Measurements from ENCODE around the gene IPO4. TPM values are rescaled to one million over a fixed set of nuclear protein-coding genes. Genes with fewer than 3 reads are reported as not detected.

Gene IPO4
- total and polyA plus RNA-seq, 2 experiments from 2014 or later: 34.2 to 105 TPM

DNA sequence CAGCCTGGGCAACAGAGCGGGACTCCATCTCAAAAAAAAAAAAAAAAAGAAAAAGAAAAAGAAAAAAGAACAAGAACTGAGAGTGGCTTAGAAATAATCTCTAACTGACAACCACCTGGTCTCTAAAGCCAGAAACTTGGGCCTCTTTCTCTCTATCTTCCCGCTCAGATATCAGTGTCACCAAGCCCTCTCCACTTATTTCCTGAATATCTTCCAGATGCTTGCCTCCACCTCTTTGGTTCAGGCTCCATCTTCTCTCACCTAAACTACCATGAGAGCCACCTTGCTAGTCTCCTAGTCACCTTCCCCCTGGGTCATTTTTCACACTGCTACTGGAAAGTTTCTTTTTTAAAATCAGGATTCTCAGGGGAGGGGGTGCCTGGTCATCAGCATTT is 8.4 kb upstream of the IPO4 start:
- Histone ChIP-seq H3F3A (replicated peaks; ENCODE audit: low read depth) (peaks cover 22% of the 10 kb centered on the region), H4K20me1 (replicated peaks; ENCODE audit: insufficient read depth) (no peaks in the 10 kb centered on the region; the same call in 1 of the 2 replicates), H3K79me2 (replicated peaks; ENCODE audit: insufficient read depth) (0 out of 2 replicates have a peak, but pooled peaks cover 6% of the 10 kb centered on the region), H3K4me3 (peak overlapping the region; percentile 95; the same call in 1 of the 2 replicates), H2AFZ (no peak overlapping the region), H3K4me1 (ENCODE audit: insufficient read depth) (peaks cover 6% of the 10 kb centered on the region; the same call in 1 of the 2 replicates), H3K4me2 (peak overlapping the region; percentile 90), H3K36me3 (ENCODE audit: insufficient read depth) (0 out of 2 replicates have a peak, but pooled peaks cover 10% of the 10 kb centered on the region), H3K27me3 (ENCODE audit: insufficient read depth) (no peaks in the 10 kb centered on the region), H3K9me2 (ENCODE audit: insufficient read depth) (no peaks in the 10 kb centered on the region), H3K27ac (ENCODE audit: low read depth) (no peak overlapping the region)
- Mint-ChIP-seq H3K36me3 (ENCODE audit: low read depth) (peaks cover 59% of the 10 kb centered on the region), H3K4me1 (peaks cover 31% of the 10 kb centered on the region), H3K27me3 (ENCODE audit: insufficient read depth, low read depth, poor library complexity) (peaks cover 22% of the 10 kb centered on the region), H3K9me3 (peaks cover 28% of the 10 kb centered on the region), H3K27ac (no peak overlapping the region), H3K4me3 (peak overlapping the region; percentile 91)
- DNase-seq (ENCODE audit: low spot score) (no peak), ATAC-seq (no peak)
- no peak for TF ChIP-seq NANOG (IDR thresholded peaks at IDR 0.05; ENCODE audit: borderline replicate concordance)
- TF ChIP-seq, protein P1, sequence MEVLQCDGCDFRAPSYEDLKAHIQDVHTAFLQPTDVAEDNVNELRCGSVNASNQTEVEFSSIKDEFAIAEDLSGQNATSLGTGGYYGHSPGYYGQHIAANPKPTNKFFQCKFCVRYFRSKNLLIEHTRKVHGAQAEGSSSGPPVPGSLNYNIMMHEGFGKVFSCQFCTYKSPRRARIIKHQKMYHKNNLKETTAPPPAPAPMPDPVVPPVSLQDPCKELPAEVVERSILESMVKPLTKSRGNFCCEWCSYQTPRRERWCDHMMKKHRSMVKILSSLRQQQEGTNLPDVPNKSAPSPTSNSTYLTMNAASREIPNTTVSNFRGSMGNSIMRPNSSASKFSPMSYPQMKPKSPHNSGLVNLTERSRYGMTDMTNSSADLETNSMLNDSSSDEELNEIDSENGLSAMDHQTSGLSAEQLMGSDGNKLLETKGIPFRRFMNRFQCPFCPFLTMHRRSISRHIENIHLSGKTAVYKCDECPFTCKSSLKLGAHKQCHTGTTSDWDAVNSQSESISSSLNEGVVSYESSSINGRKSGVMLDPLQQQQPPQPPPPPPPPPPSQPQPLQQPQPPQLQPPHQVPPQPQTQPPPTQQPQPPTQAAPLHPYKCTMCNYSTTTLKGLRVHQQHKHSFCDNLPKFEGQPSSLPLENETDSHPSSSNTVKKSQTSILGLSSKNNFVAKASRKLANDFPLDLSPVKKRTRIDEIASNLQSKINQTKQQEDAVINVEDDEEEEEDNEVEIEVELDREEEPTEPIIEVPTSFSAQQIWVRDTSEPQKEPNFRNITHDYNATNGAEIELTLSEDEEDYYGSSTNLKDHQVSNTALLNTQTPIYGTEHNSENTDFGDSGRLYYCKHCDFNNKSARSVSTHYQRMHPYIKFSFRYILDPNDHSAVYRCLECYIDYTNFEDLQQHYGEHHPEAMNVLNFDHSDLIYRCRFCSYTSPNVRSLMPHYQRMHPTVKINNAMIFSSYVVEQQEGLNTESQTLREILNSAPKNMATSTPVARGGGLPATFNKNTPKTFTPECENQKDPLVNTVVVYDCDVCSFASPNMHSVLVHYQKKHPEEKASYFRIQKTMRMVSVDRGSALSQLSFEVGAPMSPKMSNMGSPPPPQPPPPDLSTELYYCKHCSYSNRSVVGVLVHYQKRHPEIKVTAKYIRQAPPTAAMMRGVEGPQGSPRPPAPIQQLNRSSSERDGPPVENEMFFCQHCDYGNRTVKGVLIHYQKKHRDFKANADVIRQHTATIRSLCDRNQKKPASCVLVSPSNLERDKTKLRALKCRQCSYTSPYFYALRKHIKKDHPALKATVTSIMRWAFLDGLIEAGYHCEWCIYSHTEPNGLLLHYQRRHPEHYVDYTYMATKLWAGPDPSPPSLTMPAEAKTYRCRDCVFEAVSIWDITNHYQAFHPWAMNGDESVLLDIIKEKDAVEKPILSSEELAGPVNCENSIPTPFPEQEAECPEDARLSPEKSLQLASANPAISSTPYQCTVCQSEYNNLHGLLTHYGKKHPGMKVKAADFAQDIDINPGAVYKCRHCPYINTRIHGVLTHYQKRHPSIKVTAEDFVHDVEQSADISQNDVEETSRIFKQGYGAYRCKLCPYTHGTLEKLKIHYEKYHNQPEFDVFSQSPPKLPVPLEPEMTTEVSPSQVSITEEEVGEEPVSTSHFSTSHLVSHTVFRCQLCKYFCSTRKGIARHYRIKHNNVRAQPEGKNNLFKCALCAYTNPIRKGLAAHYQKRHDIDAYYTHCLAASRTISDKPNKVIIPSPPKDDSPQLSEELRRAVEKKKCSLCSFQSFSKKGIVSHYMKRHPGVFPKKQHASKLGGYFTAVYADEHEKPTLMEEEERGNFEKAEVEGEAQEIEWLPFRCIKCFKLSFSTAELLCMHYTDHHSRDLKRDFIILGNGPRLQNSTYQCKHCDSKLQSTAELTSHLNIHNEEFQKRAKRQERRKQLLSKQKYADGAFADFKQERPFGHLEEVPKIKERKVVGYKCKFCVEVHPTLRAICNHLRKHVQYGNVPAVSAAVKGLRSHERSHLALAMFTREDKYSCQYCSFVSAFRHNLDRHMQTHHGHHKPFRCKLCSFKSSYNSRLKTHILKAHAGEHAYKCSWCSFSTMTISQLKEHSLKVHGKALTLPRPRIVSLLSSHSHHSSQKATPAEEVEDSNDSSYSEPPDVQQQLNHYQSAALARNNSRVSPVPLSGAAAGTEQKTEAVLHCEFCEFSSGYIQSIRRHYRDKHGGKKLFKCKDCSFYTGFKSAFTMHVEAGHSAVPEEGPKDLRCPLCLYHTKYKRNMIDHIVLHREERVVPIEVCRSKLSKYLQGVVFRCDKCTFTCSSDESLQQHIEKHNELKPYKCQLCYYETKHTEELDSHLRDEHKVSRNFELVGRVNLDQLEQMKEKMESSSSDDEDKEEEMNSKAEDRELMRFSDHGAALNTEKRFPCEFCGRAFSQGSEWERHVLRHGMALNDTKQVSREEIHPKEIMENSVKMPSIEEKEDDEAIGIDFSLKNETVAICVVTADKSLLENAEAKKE (CRISPR knock-in tag; IDR thresholded peaks at IDR 0.05): no peak
- no peak for TF ChIP-seq CREB1 (CRISPR knock-in tag; IDR thresholded peaks at IDR 0.05; ENCODE audit: low read depth)
- TF ChIP-seq ZNF114 (CRISPR knock-in tag; IDR thresholded peaks at IDR 0.05): no peak
- no peak for TF ChIP-seq STAT1 (IDR thresholded peaks at IDR 0.05; ENCODE audit: unreplicated experiment)
- TF ChIP-seq EZH2 (IDR thresholded peaks at IDR 0.05; ENCODE audit: low read depth, unreplicated experiment): no peak
- TF ChIP-seq, protein P2, sequence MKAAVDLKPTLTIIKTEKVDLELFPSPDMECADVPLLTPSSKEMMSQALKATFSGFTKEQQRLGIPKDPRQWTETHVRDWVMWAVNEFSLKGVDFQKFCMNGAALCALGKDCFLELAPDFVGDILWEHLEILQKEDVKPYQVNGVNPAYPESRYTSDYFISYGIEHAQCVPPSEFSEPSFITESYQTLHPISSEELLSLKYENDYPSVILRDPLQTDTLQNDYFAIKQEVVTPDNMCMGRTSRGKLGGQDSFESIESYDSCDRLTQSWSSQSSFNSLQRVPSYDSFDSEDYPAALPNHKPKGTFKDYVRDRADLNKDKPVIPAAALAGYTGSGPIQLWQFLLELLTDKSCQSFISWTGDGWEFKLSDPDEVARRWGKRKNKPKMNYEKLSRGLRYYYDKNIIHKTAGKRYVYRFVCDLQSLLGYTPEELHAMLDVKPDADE (IDR thresholded peaks at IDR 0.05): no peak
- no peak for TF ChIP-seq POLR2AphosphoS5 (IDR thresholded peaks at IDR 0.05; ENCODE audit: low read depth)
- no peak for TF ChIP-seq CTCF (conservative IDR thresholded peaks at IDR 0.05; ENCODE audit: low read depth in 2 of 2)
- no peak for TF ChIP-seq JUNB (IDR thresholded peaks at IDR 0.05; ENCODE audit: unreplicated experiment)
- no peak for TF ChIP-seq ZNF331 (CRISPR knock-in tag; IDR thresholded peaks at IDR 0.05; ENCODE audit: low read depth)
- TF ChIP-seq EZH2phosphoT487 (IDR thresholded peaks at IDR 0.05; ENCODE audit: unreplicated experiment): no peak
- TF ChIP-seq, protein P3, sequence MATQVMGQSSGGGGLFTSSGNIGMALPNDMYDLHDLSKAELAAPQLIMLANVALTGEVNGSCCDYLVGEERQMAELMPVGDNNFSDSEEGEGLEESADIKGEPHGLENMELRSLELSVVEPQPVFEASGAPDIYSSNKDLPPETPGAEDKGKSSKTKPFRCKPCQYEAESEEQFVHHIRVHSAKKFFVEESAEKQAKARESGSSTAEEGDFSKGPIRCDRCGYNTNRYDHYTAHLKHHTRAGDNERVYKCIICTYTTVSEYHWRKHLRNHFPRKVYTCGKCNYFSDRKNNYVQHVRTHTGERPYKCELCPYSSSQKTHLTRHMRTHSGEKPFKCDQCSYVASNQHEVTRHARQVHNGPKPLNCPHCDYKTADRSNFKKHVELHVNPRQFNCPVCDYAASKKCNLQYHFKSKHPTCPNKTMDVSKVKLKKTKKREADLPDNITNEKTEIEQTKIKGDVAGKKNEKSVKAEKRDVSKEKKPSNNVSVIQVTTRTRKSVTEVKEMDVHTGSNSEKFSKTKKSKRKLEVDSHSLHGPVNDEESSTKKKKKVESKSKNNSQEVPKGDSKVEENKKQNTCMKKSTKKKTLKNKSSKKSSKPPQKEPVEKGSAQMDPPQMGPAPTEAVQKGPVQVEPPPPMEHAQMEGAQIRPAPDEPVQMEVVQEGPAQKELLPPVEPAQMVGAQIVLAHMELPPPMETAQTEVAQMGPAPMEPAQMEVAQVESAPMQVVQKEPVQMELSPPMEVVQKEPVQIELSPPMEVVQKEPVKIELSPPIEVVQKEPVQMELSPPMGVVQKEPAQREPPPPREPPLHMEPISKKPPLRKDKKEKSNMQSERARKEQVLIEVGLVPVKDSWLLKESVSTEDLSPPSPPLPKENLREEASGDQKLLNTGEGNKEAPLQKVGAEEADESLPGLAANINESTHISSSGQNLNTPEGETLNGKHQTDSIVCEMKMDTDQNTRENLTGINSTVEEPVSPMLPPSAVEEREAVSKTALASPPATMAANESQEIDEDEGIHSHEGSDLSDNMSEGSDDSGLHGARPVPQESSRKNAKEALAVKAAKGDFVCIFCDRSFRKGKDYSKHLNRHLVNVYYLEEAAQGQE (IDR thresholded peaks at IDR 0.05; ENCODE audit: unreplicated experiment): no peak
